HepG2 (cell line): ENCODE data around the gene CCT7. TPM values are rescaled to one million over a fixed set of nuclear protein-coding genes. Genes with fewer than 3 reads are reported as not detected.

Experiments
- CENPX ChIP-seq: sonication (generic); formaldehyde crosslinking; IDR thresholded peaks from 2 replicates; pipeline ENCODE4 v1.9.0; 2021; ENCODE audit warnings: mild to moderate bottlenecking, missing genetic modification reagents, moderate library complexity
- E2F2 ChIP-seq: sonication (generic); formaldehyde crosslinking; IDR thresholded peaks from 2 replicates; pipeline ENCODE4 v1.4.0; 2020; ENCODE audit warnings: missing genetic modification reagents, borderline replicate concordance
- ETV6 ChIP-seq: sonication (generic); formaldehyde crosslinking; conservative IDR thresholded peaks from 2 replicates; pipeline ENCODE4 v1.4.0; 2020; ENCODE audit warnings: missing genetic modification reagents
- FOXO1 ChIP-seq: sonication (generic); formaldehyde crosslinking; IDR thresholded peaks from 2 replicates; pipeline ENCODE4 v1.4.0; 2020; ENCODE audit warnings: missing genetic modification reagents
- GABPA ChIP-seq, 2 experiments: IDR thresholded peaks; 2 replicates each; pipeline ENCODE4 v1.6.1; 2011 to 2016; ENCODE audit warnings: low read depth in 2 of 2, low read length in 1 of 2, missing biosample characterization in 1 of 2, missing genetic modification characterization in 1 of 2
- HOXA7 ChIP-seq: sonication (generic); formaldehyde crosslinking; IDR thresholded peaks from 2 replicates; pipeline ENCODE4 v1.8.1; 2022; ENCODE audit warnings: mild to moderate bottlenecking, missing genetic modification reagents, moderate library complexity
- MYNN ChIP-seq: sonication (generic); formaldehyde crosslinking; IDR thresholded peaks from 2 replicates; pipeline ENCODE4 v1.4.0; 2020; ENCODE audit warnings: mild to moderate bottlenecking, low read depth, missing genetic modification reagents
- NFYB ChIP-seq: sonication (generic); formaldehyde crosslinking; IDR thresholded peaks from 2 replicates; pipeline ENCODE4 v1.4.0; 2020; ENCODE audit warnings: missing genetic modification reagents
- PAXIP1 ChIP-seq: sonication (generic); formaldehyde crosslinking; conservative IDR thresholded peaks from 2 replicates; pipeline ENCODE4 v1.4.0; 2020; ENCODE audit warnings: mild to moderate bottlenecking, missing genetic modification reagents, moderate library complexity
- PCBP2 ChIP-seq: fragments of 200-400 bp; formaldehyde crosslinking; optimal IDR thresholded peaks from 2 replicates; pipeline ENCODE3; 2018; ENCODE audit warnings: low read length, low read depth; ENCODE audit not compliant: poor library complexity, severe bottlenecking
- RBFOX2 ChIP-seq: fragments of 200-400 bp; formaldehyde crosslinking; IDR thresholded peaks from 2 replicates; pipeline ENCODE4 v1.6.1; 2017; ENCODE audit warnings: low read depth, mild to moderate bottlenecking, low read length
- REPIN1 ChIP-seq: sonication (generic); formaldehyde crosslinking; IDR thresholded peaks from 2 replicates; pipeline ENCODE4 v1.8.0; 2022; ENCODE audit warnings: missing genetic modification reagents, low read depth, mild to moderate bottlenecking, borderline replicate concordance
- TFDP1 ChIP-seq: IDR thresholded peaks from 2 replicates; pipeline ENCODE4 v1.6.1; 2016; ENCODE audit warnings: missing compliant biosample characterization, missing genetic modification reagents, borderline replicate concordance
- THAP9 ChIP-seq: sonication (generic); formaldehyde crosslinking; IDR thresholded peaks from 2 replicates; pipeline ENCODE4; 2020; ENCODE audit warnings: missing genetic modification reagents, mild to moderate bottlenecking, borderline replicate concordance
- ZNF563 ChIP-seq: sonication (generic); formaldehyde crosslinking; IDR thresholded peaks from 2 replicates; pipeline ENCODE4 v1.8.0; 2022; ENCODE audit warnings: mild to moderate bottlenecking, moderate library complexity, missing genetic modification reagents
- polyA plus RNA-seq, 8 experiments: library from polyadenylated mRNA; depleted of rRNA in 3 of 8; stranded (reverse) in 7 of 8; unstranded in 1 of 8; fragments of >200 nt; fragmentation: Illumina TruSeq in 4 of 8; extraction: Trizol in 4 of 8; gene quantifications; 2 replicates each; pipeline versions ENCODE4 v1.2.1 to v1.2.3, GENCODE V29; 2011 to 2016; ENCODE audit warnings: low read depth in 4 of 8, missing spikeins in 1 of 8, mixed read lengths in 1 of 8; ENCODE audit not compliant: insufficient read depth in 1 of 8
- total RNA-seq, 5 experiments: library from RNA; depleted of rRNA; stranded (reverse); fragments of >200 nt; fragmentation: Illumina TruSeq; extraction: Trizol; gene quantifications; 2 replicates each; pipeline ENCODE4 v1.2.3, GENCODE V29; 2016; ENCODE audit warnings: low read depth in 1 of 5

CCT7 gene
- total and polyA plus RNA-seq, 2 of the 13 experiments (the other 11 are each of a cell fraction or from before 2014, with no cell fraction given): 347 to 517 TPM

GRCh38 chr2:73214120-73215035 is 19.7 kb upstream of the CCT7 start, which contains the start of gene SMYD5 (continued):
- TF ChIP-seq E2F2 (CRISPR knock-in tag) (peak; percentile 18; the same call in 1 of the 2 replicates), PCBP2 (peak; percentile 35), ETV6 (0 out of 2 replicates have a peak, but pooled peaks have one; percentile 64), PAXIP1 (peak; percentile 12; the same call in 1 of the 2 replicates), REPIN1 (CRISPR knock-in tag) (no peak), CENPX (CRISPR knock-in tag) (no peak), THAP9 (CRISPR knock-in tag) (peak; percentile 91), FOXO1 (CRISPR knock-in tag) (no peak), RBFOX2 (peak; percentile 97), NFYB (CRISPR knock-in tag) (peak; percentile 34), GABPA (IDR thresholded peaks at IDR 0.05; ENCODE audit: low read depth, low read length) (no peak), GABPA (CRISPR knock-in tag; IDR thresholded peaks at IDR 0.05; ENCODE audit: low read depth) (peak; percentile 62; the same call in 1 of the 2 replicates), TFDP1 (CRISPR knock-in tag) (no peak), ZNF563 (CRISPR knock-in tag) (peak; percentile 89), MYNN (CRISPR knock-in tag) (0 out of 2 replicates have a peak, but pooled peaks have one; percentile 74), HOXA7 (CRISPR knock-in tag) (no peak)
